GM18517 (cell line): ENCODE results near the gene PLA2G2A.
"Not testable (repeated sequence)": the region's sequence is repeated elsewhere in the genome, so short reads cannot be mapped to it uniquely, and the experiment has no call there.

Source experiments
- ATAC-seq: cut with Tn5 transposase; IDR thresholded peaks from one replicate; pipeline ENCODE4 v1.9.1; 2021; ENCODE audit warnings: mild to moderate bottlenecking, moderate library complexity; ENCODE audit not compliant: unreplicated experiment

Gene PLA2G2A

GRCh38 chr1:19979494-19979977 is at the start of gene PLA2G2A:
Gene PLA2G2A (minus strand): TSS chr1:19979618. CDS start chr1:19978773, 845 bp downstream.
- no peak for ATAC-seq

- no peak for ATAC-seq
These were observed 49.3 kb upstream of the PLA2G2A start for GRCh38 chr1:20028726-20029125.

- ATAC-seq: no peak
These were observed 48.7 kb upstream of the PLA2G2A start for GRCh38 chr1:20028125-20028524.

- no peak for ATAC-seq
These were observed 38.3 kb upstream of the PLA2G2A start for GRCh38 chr1:20017741-20018140.

- no peak for ATAC-seq
These were observed 34.7 kb upstream of the PLA2G2A start for GRCh38 chr1:20014153-20014552.

- no peak for ATAC-seq
These were observed 30.6 kb upstream of the PLA2G2A start for GRCh38 chr1:20010016-20010415.

GRCh38 chr1:20009212-20009611 is 29.8 kb upstream of the PLA2G2A start:
- ATAC-seq: no peak

GRCh38 chr1:20008391-20008841 is 29.0 kb upstream of the PLA2G2A start:
- no peak for ATAC-seq

GRCh38 chr1:19998823-19999222 is 19.4 kb upstream of the PLA2G2A start:
- ATAC-seq: not testable (repeated sequence)

GRCh38 chr1:19990689-19991088 is 11.3 kb upstream of the PLA2G2A start:
- no peak for ATAC-seq

- not testable (repeated sequence) for ATAC-seq
These were observed 10.8 kb upstream of the PLA2G2A start for GRCh38 chr1:19990182-19990582.

- ATAC-seq: no peak
These were observed 9.0 kb upstream of the PLA2G2A start for GRCh38 chr1:19988267-19989006.

- ATAC-seq: no peak
These were observed 8.3 kb upstream of the PLA2G2A start for GRCh38 chr1:19987719-19988118.

GRCh38 chr1:19984409-19985016 is 5.1 kb upstream of the PLA2G2A start:
- ATAC-seq: not testable (repeated sequence)

GRCh38 chr1:19981507-19982312 is 2.3 kb upstream of the PLA2G2A start:
- no peak for ATAC-seq

GRCh38 chr1:19981170-19981506 is 1.7 kb upstream of the PLA2G2A start:
- ATAC-seq: no peak

GRCh38 chr1:19980314-19980713 is 896 bp upstream of the PLA2G2A start:
- ATAC-seq: no peak

- no peak for ATAC-seq
These were observed 1.3 kb downstream of the PLA2G2A start for GRCh38 chr1:19978143-19978542.

GRCh38 chr1:19976317-19977003 is 3.0 kb downstream of the PLA2G2A start:
- no peak for ATAC-seq

- ATAC-seq: no peak
These were observed 3.8 kb downstream of the PLA2G2A start for GRCh38 chr1:19975423-19976193.
